NOMO-1 (cell line): ENCODE measurements around the gene APCDD1.
"Not testable (repeated sequence)": the region's sequence is repeated elsewhere in the genome, so short reads cannot be mapped to it uniquely, and the experiment has no call there.

Experiments used
- DNase-seq, 2 experiments: peaks; one replicate each; lab custom pipeline; 2025; ENCODE audit not compliant: unreplicated experiment in 2 of 2; lab: John Stamatoyannopoulos, UW

Gene APCDD1

GRCh38 chr18:10524507-10525370 is 70.3 kb downstream of the APCDD1 start:
- peak; percentile 33 to 71 for DNase-seq

GRCh38 chr18:10525371-10525691 is 70.9 kb downstream of the APCDD1 start:
- peak; percentile 33 to 71 for DNase-seq

- DNase-seq = peak; percentile 92 to 96
Observed at GRCh38 chr18:10525697-10526560, 71.5 kb downstream of the APCDD1 start, which contains the start of gene NAPG. TSS of gene NAPG (plus strand) at chr18:10526027. CDS start at chr18:10526103, 76 bp downstream.

- peak in 1 of 2 experiments; percentile 18 for DNase-seq
Observed at GRCh38 chr18:10526561-10526949, 72.1 kb downstream of the APCDD1 start.

GRCh38 chr18:10528439-10528838 is 74.0 kb downstream of the APCDD1 start:
- DNase-seq = no peak

- DNase-seq = peak in 1 of 2 experiments; percentile 40
Observed at GRCh38 chr18:10530002-10530401, 75.6 kb downstream of the APCDD1 start.

- DNase-seq = no peak
Observed at GRCh38 chr18:10530852-10531251, 76.4 kb downstream of the APCDD1 start.

GRCh38 chr18:10533111-10533510 is 78.7 kb downstream of the APCDD1 start:
- no peak for DNase-seq

GRCh38 chr18:10536280-10536679 is 81.8 kb downstream of the APCDD1 start:
- no peak for DNase-seq

GRCh38 chr18:10537765-10538164 is 83.3 kb downstream of the APCDD1 start:
- DNase-seq = no peak

GRCh38 chr18:10539124-10539523 is 84.7 kb downstream of the APCDD1 start:
- DNase-seq = not testable (repeated sequence)
